ENCODE data around the gene FSTL3.
"Not testable (repeated sequence)": the region's sequence is repeated elsewhere in the genome, so short reads cannot be mapped to it uniquely, and the experiment has no call there.

The FSTL3 gene

GRCh38 chr19:662962-663681 lies 13.1 kb upstream of the FSTL3 start, which contains the start of gene RNF126:
TSS of gene RNF126 (minus strand) at chr19:663214. CDS start at chr19:663121, 93 bp downstream.
- H3K36me3 Mint-ChIP-seq (ENCODE audit: low read depth): no peaks in the 10 kb centered on the region

GRCh38 chr19:663682-664117 lies 12.5 kb upstream of the FSTL3 start:
- Mint-ChIP-seq H3K4me1 (peaks cover 28% of the 10 kb centered on the region), H3K9me3 (no peaks in the 10 kb centered on the region), H3K4me3 (peak overlapping the region; percentile 83 to 88 (median 86)), H3K36me3 (ENCODE audit: low read depth) (no peaks in the 10 kb centered on the region), H3K27me3 (ENCODE audit: low read depth) (no peaks in the 10 kb centered on the region), H3K27ac (peak overlapping the region; percentile 52 to 88 (median 63))
- TF ChIP-seq CTCF (IDR thresholded peaks at IDR 0.05; ENCODE audit: unreplicated experiment in 3 of 3): no peak

More at GRCh38 chr19:662962-663681, 13.1 kb upstream of the FSTL3 start, which contains the start of gene RNF126:
- no peak for TF ChIP-seq CTCF (IDR thresholded peaks at IDR 0.05; ENCODE audit: unreplicated experiment in 3 of 3)
- Mint-ChIP-seq H3K27me3 (ENCODE audit: low read depth) (no peaks in the 10 kb centered on the region), H3K4me3 (peak within 1 kb of the TSS; percentile 83 to 88 (median 86)), H3K9me3 (no peaks in the 10 kb centered on the region), H3K4me1 (peaks cover 28% of the 10 kb centered on the region), H3K27ac (peak within 1 kb of the TSS; percentile 54 to 88 (median 63))

- Mint-ChIP-seq H3K4me1 (peaks cover 23% of the 10 kb centered on the region), H3K27me3 (ENCODE audit: low read depth) (peaks cover 4% of the 10 kb centered on the region), H3K36me3 (ENCODE audit: low read depth) (no peaks in the 10 kb centered on the region), H3K27ac (peak overlapping the region; percentile 76 to 93 (median 88)), H3K9me3 (peaks cover 5% of the 10 kb centered on the region), H3K4me3 (peak overlapping the region; percentile 83 to 88 (median 86))
- TF ChIP-seq CTCF (IDR thresholded peaks at IDR 0.05; ENCODE audit: unreplicated experiment in 3 of 3): peak; percentile 93 to 94 (median 94)
These were observed 11.2 kb upstream of the FSTL3 start for GRCh38 chr19:664913-665443.

- not testable (repeated sequence) for H3K4me3 Mint-ChIP-seq; H3K27me3 Mint-ChIP-seq (ENCODE audit: low read depth); H3K36me3 Mint-ChIP-seq (ENCODE audit: low read depth); H3K27ac Mint-ChIP-seq; H3K4me1 Mint-ChIP-seq; H3K9me3 Mint-ChIP-seq
These were observed 9.1 kb upstream of the FSTL3 start for GRCh38 chr19:666985-667573.

- not testable (repeated sequence) for H3K4me3 Mint-ChIP-seq; H3K27me3 Mint-ChIP-seq (ENCODE audit: low read depth); H3K4me1 Mint-ChIP-seq; H3K36me3 Mint-ChIP-seq (ENCODE audit: low read depth); H3K27ac Mint-ChIP-seq; H3K9me3 Mint-ChIP-seq
These were observed 7.3 kb upstream of the FSTL3 start for GRCh38 chr19:668675-669434.

- Mint-ChIP-seq H3K4me1 (peaks cover 7% of the 10 kb centered on the region), H3K9me3 (peaks cover 5% of the 10 kb centered on the region), H3K27ac (no peak overlapping the region), H3K4me3 (no peak overlapping the region), H3K36me3 (ENCODE audit: low read depth) (no peaks in the 10 kb centered on the region), H3K27me3 (ENCODE audit: low read depth) (peaks cover 4% of the 10 kb centered on the region)
- TF ChIP-seq CTCF (IDR thresholded peaks at IDR 0.05; ENCODE audit: unreplicated experiment in 3 of 3): no peak
These were observed 5.5 kb upstream of the FSTL3 start for GRCh38 chr19:670609-671075.
